Lower leg skin (tissue), 4 donors: ENCODE results near the gene MVP. TPM values are rescaled to one million over a fixed set of nuclear protein-coding genes. Genes with fewer than 3 reads are reported as not detected.

Source experiments
- DNase-seq, 2 donors: peaks; one replicate each; pipeline ENCODE4 v3.0.0-alpha.2; 2019; ENCODE audit warnings: low spot score in 2 of 2
- H3K4me3 ChIP-seq: fragments of 200-600 bp; sonication (generic); 2 replicates; pipeline ENCODE4 v1.5.1; 2017; ENCODE audit warnings: mild to moderate bottlenecking, low read depth; ENCODE audit not compliant: poor library complexity, severe bottlenecking
- POLR2A ChIP-seq, 2 donors: fragments of 450-650 bp; IDR thresholded peaks; one replicate each; pipeline ENCODE4 v1.6.1; 2016 to 2017; ENCODE audit warnings: antibody characterized with exemption in 2 of 2, mild to moderate bottlenecking in 1 of 2, moderate library complexity in 1 of 2
- WGBS, 2 donors: methylation state at CpG; one replicate each; pipeline ENCODE4 v1.1.5; 2018; 5-methylcytosine and 5-hydroxymethylcytosine counted together
- intact Hi-C: fragments of 100-400 bp; cut with DNase I; formaldehyde crosslinking; loops from one replicate; pipeline ENCODE4 v1.15.0; 2023; ENCODE audit warnings: low total_unique reads
- total RNA-seq, 4 donors: library from RNA; depleted of rRNA; stranded (reverse); fragments of >200 nt; gene quantifications; one replicate each; pipeline ENCODE4 v1.1.0, GENCODE V29; 2016
- TF ChIP-seq, protein P1 (sequence below), 3 donors: fragments of 450-650 bp; IDR thresholded peaks; one replicate each; pipeline ENCODE4 v1.5.1; 2016; ENCODE audit warnings: antibody characterized with exemption in 3 of 3, mild to moderate bottlenecking in 3 of 3, moderate library complexity in 2 of 3

MVP gene
- total RNA-seq, 4 donors from 2014 or later, result 58.2 to 94.1 (median 70.4) TPM

DNA sequence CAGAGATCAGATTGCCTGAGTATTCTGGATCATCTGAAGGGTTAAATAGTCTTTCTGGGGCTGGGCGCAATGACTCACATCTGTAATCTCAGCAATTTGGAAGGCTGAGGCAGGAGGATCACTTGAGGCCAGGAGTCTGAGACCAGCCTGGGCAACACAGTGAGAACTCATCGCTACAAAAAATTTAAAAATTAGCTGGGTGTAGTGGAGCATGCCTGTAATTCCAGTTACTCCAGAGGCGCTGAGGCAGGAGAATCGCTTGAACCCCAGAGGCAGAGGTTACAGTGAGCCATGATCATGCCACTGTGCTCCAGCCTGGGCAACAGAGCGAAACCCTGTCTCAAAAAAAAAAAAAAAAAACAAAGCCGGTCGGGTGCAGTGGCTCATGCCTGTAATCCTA, 15.7 kb downstream of the MVP start:
- intact Hi-C loops, result no loop called here
- WGBS, 2 donors, result 84 to 91% methylated on average over 7 of the region's 7 CpGs
- DNase-seq, result no peak
- no peak for TF ChIP-seq POLR2A (IDR thresholded peaks at IDR 0.05)
- TF ChIP-seq, protein P1, sequence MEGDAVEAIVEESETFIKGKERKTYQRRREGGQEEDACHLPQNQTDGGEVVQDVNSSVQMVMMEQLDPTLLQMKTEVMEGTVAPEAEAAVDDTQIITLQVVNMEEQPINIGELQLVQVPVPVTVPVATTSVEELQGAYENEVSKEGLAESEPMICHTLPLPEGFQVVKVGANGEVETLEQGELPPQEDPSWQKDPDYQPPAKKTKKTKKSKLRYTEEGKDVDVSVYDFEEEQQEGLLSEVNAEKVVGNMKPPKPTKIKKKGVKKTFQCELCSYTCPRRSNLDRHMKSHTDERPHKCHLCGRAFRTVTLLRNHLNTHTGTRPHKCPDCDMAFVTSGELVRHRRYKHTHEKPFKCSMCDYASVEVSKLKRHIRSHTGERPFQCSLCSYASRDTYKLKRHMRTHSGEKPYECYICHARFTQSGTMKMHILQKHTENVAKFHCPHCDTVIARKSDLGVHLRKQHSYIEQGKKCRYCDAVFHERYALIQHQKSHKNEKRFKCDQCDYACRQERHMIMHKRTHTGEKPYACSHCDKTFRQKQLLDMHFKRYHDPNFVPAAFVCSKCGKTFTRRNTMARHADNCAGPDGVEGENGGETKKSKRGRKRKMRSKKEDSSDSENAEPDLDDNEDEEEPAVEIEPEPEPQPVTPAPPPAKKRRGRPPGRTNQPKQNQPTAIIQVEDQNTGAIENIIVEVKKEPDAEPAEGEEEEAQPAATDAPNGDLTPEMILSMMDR (IDR thresholded peaks at IDR 0.05), result no peak
- no peak overlapping the region for H3K4me3 ChIP-seq

DNA sequence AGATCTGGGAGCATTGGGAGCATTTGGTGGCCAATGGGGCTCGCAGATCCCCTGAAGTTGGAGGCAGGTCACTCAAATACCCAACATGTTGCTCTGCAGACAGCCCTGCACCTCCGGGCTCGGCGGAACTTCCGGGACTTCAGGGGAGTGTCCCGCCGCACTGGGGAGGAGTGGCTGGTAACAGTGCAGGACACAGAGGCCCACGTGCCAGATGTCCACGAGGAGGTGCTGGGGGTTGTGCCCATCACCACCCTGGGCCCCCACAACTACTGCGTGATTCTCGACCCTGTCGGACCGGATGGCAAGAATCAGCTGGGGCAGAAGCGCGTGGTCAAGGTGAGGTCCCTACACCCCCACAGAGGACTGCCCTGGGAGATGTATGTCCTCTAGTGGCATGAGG, 16.4 kb downstream of the MVP start:
- no peak overlapping the region for H3K4me3 ChIP-seq
- DNase-seq, result no peak
- intact Hi-C loops, result no loop called here
- 80 to 85% methylated on average over 15 of the region's 15 CpGs for WGBS, 2 donors
- no peak for TF ChIP-seq POLR2A (IDR thresholded peaks at IDR 0.05)
- TF ChIP-seq, protein P1 (IDR thresholded peaks at IDR 0.05), result no peak

DNA sequence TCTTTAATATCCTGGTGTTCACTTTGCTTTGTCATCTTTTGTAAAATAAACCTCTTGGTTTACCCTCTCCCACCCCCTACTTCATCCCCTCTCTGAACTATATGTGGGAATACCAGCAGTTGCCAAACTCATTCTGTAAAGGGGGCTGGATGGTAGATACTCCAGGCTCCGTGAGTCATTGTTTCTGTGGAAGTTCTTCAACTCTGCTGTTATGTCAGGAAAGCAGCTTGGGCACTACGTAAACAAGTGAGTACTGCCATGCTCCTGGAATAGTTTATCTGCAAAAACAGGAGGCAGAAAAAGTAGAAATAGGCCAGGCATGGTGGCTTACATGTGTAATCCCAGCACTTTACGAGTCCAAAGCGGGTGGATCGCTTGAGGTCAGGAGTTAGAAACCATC, 17.6 kb downstream of the MVP start:
- WGBS, 2 donors, result 95% methylated on average over 5 of the region's 5 CpGs
- no peak for TF ChIP-seq POLR2A (IDR thresholded peaks at IDR 0.05)
- TF ChIP-seq, protein P1 (IDR thresholded peaks at IDR 0.05), result no peak
- H3K4me3 ChIP-seq, result no peak overlapping the region
- no peak for DNase-seq
- intact Hi-C loops, result no loop called here

DNA sequence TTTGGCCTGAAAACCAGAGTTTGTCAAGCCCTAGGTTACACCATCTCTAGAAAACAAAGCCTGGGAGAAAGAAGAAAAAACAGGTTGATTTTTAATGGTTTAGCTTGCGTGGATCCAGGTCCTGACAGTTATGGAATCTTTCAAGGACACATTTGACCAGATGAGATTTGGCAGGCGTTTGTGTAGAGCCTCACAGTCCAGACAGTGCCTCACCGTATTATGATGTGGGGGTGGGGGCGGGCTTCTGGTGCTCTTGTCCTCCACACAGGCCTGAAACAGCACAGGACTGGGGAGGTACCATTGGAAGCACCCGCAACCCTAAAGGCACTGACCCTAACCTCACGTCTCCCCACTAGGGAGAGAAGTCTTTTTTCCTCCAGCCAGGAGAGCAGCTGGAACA, 19.6 kb downstream of the MVP start:
- no peak overlapping the region for H3K4me3 ChIP-seq
- intact Hi-C loops, result loop anchor here (10.0 kb wide), 1 partner anchor 135 kb away; no protein-coding TSS in a partner anchor
- TF ChIP-seq, protein P1 (IDR thresholded peaks at IDR 0.05), result no peak
- TF ChIP-seq POLR2A (IDR thresholded peaks at IDR 0.05), result no peak
- no peak for DNase-seq
- 83 to 85% methylated on average over 6 of the region's 6 CpGs for WGBS, 2 donors

DNA sequence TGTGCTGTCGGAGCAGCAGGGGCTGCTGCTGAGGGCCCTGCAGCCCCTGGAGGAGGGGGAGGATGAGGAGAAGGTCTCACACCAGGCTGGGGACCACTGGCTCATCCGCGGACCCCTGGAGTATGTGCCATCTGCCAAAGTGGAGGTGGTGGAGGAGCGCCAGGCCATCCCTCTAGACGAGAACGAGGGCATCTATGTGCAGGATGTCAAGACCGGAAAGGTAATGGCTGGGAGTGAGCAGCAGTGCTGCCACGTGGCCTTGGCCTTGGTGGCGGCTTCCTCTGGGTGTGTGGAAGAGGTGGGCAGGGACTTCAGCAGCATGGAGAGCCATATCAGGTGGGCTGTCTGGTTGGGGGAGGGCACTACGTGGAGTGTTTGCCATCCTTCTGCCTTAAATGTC, 20.0 kb downstream of the MVP start:
- DNase-seq, result no peak
- H3K4me3 ChIP-seq, result no peak overlapping the region
- TF ChIP-seq POLR2A (IDR thresholded peaks at IDR 0.05), result no peak
- TF ChIP-seq, protein P1 (IDR thresholded peaks at IDR 0.05), result no peak
- intact Hi-C loops, result loop anchor here (10.0 kb wide), 1 partner anchor 135 kb away; no protein-coding TSS in a partner anchor
- 84 to 89% methylated on average over 10 of the region's 10 CpGs for WGBS, 2 donors

DNA sequence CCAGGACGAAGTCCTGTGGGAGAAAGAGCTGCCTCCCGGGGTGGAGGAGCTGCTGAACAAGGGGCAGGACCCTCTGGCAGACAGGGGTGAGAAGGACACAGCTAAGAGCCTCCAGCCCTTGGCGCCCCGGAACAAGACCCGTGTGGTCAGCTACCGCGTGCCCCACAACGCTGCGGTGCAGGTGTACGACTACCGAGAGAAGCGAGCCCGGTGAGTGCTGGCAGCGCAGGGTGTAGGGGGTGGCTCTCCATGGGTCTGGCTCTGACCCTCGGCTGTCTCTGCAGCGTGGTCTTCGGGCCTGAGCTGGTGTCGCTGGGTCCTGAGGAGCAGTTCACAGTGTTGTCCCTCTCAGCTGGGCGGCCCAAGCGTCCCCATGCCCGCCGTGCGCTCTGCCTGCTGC, 21.4 kb downstream of the MVP start:
- DNase-seq, result no peak
- 89 to 91% methylated on average over 22 to 23 of the region's 23 CpGs for WGBS, 2 donors
- intact Hi-C loops, result loop anchor here (10.0 kb wide), 1 partner anchor 137 kb away; no protein-coding TSS in a partner anchor
- H3K4me3 ChIP-seq, result no peak overlapping the region
- TF ChIP-seq, protein P1 (IDR thresholded peaks at IDR 0.05), result no peak
- no peak for TF ChIP-seq POLR2A (IDR thresholded peaks at IDR 0.05)
